ENCODE measurements around the gene SLC10A7.

SLC10A7 gene

DNA sequence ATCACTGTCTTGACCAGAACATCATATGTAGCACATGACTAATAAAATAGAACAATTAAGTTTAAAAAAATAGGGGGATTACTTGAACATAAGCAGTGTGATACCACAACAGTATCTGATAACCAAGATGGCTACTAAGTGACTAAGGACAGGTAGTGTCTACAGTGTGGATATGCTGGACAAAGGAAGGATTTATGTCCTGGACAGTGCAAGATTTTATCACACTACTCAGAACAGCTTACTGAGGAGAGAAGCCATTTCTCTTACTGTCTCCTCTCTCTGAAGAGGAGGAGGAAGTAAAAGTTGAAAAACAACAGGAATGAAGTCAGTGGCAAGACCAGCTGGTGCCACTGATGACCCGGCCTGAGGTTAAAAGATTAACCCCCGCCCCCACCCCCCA, 4.0 kb upstream of the SLC10A7 start:
- Histone ChIP-seq H3K9me2 (replicated peaks; ENCODE audit: control insufficient read depth, low read length) (no peaks in the 10 kb centered on the region), H3K79me2 (ENCODE audit: control insufficient read depth, low read length) (peaks cover 16% of the 10 kb centered on the region), H4K20me1 (ENCODE audit: control insufficient read depth, insufficient read depth, low read depth, low read length) (no peaks in the 10 kb centered on the region), H3F3A (ENCODE audit: control insufficient read depth, insufficient read depth) (no peaks in the 10 kb centered on the region), H3K4me3 (ENCODE audit: low read length) (no peak overlapping the region), H3K36me3 (ENCODE audit: control insufficient read depth, low read length) (peaks cover 4% of the 10 kb centered on the region; the same call in 1 of the 2 replicates), H3K9me3 (ENCODE audit: control insufficient read depth, insufficient read depth, low read length) (no peaks in the 10 kb centered on the region), H3K4me1 (ENCODE audit: control insufficient read depth, low read length) (peaks cover 17% of the 10 kb centered on the region), H3K4me2 (ENCODE audit: low read length) (no peak overlapping the region), H3K27ac (ENCODE audit: low read depth, low read length) (no peak overlapping the region), H3K27me3 (ENCODE audit: control insufficient read depth, low read length) (no peaks in the 10 kb centered on the region)
- no peak for TF ChIP-seq EZH2phosphoT487 (IDR thresholded peaks at IDR 0.05; ENCODE audit: borderline replicate concordance, low read length)
- TF ChIP-seq, protein P1, sequence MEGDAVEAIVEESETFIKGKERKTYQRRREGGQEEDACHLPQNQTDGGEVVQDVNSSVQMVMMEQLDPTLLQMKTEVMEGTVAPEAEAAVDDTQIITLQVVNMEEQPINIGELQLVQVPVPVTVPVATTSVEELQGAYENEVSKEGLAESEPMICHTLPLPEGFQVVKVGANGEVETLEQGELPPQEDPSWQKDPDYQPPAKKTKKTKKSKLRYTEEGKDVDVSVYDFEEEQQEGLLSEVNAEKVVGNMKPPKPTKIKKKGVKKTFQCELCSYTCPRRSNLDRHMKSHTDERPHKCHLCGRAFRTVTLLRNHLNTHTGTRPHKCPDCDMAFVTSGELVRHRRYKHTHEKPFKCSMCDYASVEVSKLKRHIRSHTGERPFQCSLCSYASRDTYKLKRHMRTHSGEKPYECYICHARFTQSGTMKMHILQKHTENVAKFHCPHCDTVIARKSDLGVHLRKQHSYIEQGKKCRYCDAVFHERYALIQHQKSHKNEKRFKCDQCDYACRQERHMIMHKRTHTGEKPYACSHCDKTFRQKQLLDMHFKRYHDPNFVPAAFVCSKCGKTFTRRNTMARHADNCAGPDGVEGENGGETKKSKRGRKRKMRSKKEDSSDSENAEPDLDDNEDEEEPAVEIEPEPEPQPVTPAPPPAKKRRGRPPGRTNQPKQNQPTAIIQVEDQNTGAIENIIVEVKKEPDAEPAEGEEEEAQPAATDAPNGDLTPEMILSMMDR (IDR thresholded peaks at IDR 0.05; ENCODE audit: low read depth, low read length, poor library complexity, severe bottlenecking) = no peak

DNA sequence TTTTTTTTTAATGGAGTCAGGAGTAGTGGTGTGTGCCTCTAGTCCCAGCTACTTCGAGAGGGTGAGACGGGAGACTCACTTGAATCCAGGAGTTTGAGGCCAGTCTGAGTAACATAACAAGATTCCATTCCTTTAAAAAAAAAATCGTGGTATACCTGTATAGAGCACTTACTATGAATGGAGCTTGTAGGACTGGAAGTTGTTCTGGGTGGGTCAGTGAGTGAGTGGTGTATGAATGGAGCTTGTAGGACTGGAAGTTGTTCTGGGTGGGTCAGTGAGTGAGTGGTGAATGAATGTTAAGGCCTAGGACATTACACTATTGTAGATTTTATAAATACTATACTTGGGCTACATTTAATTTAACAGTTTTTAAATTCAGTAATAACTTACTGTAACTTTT, 2.9 kb upstream of the SLC10A7 start:
- Histone ChIP-seq H3K36me3 (ENCODE audit: control insufficient read depth, low read length) (peaks cover 4% of the 10 kb centered on the region; the same call in 1 of the 2 replicates), H3K79me2 (ENCODE audit: control insufficient read depth, low read length) (peaks cover 27% of the 10 kb centered on the region), H3K27me3 (ENCODE audit: control insufficient read depth, low read length) (no peaks in the 10 kb centered on the region), H3K4me2 (ENCODE audit: low read length) (no peak overlapping the region), H3K4me3 (ENCODE audit: low read length) (no peak overlapping the region), H4K20me1 (ENCODE audit: control insufficient read depth, insufficient read depth, low read depth, low read length) (no peaks in the 10 kb centered on the region), H3K27ac (ENCODE audit: low read depth, low read length) (no peak overlapping the region), H3F3A (ENCODE audit: control insufficient read depth, insufficient read depth) (no peaks in the 10 kb centered on the region), H3K4me1 (ENCODE audit: control insufficient read depth, low read length) (peaks cover 28% of the 10 kb centered on the region), H3K9me3 (ENCODE audit: control insufficient read depth, insufficient read depth, low read length) (no peaks in the 10 kb centered on the region), H3K9me2 (replicated peaks; ENCODE audit: control insufficient read depth, low read length) (no peaks in the 10 kb centered on the region)
- TF ChIP-seq EZH2phosphoT487 (IDR thresholded peaks at IDR 0.05; ENCODE audit: borderline replicate concordance, low read length) = no peak
- TF ChIP-seq, protein P1 (IDR thresholded peaks at IDR 0.05; ENCODE audit: low read depth, low read length, poor library complexity, severe bottlenecking) = no peak

- no peaks in the 10 kb centered on the region for H3F3A ChIP-seq (ENCODE audit: control insufficient read depth, insufficient read depth)
- no peaks in the 10 kb centered on the region for H4K20me1 ChIP-seq (ENCODE audit: control insufficient read depth, insufficient read depth, low read depth, low read length)
- H3K9me2 ChIP-seq (replicated peaks; ENCODE audit: control insufficient read depth, low read length) = no peaks in the 10 kb centered on the region
- peaks cover 4% of the 10 kb centered on the region; the same call in 1 of the 2 replicates for H3K36me3 ChIP-seq (ENCODE audit: control insufficient read depth, low read length)
- H3K4me1 ChIP-seq (ENCODE audit: control insufficient read depth, low read length) = peaks cover 32% of the 10 kb centered on the region
- no peak for TF ChIP-seq EZH2phosphoT487 (IDR thresholded peaks at IDR 0.05; ENCODE audit: borderline replicate concordance, low read length)
- peak overlapping the region; percentile 96 for H3K4me2 ChIP-seq (ENCODE audit: low read length)
- no peaks in the 10 kb centered on the region for H3K27me3 ChIP-seq (ENCODE audit: control insufficient read depth, low read length)
- H3K27ac ChIP-seq (ENCODE audit: low read depth, low read length) = peak overlapping the region; percentile 48
- peak overlapping the region; percentile 89 for H3K4me3 ChIP-seq (ENCODE audit: low read length)
- no peaks in the 10 kb centered on the region for H3K9me3 ChIP-seq (ENCODE audit: control insufficient read depth, insufficient read depth, low read length)
- peaks cover 42% of the 10 kb centered on the region for H3K79me2 ChIP-seq (ENCODE audit: control insufficient read depth, low read length)
These were observed 1.1 kb upstream of the SLC10A7 start for GRCh38 chr4:146522869-146523205.

GRCh38 chr4:146522098-146522868, 543 bp upstream of the SLC10A7 start:
- Histone ChIP-seq H4K20me1 (ENCODE audit: control insufficient read depth, insufficient read depth, low read depth, low read length) (no peaks in the 10 kb centered on the region), H3K79me2 (ENCODE audit: control insufficient read depth, low read length) (peaks cover 45% of the 10 kb centered on the region), H3K4me1 (ENCODE audit: control insufficient read depth, low read length) (peaks cover 32% of the 10 kb centered on the region), H3K9me3 (ENCODE audit: control insufficient read depth, insufficient read depth, low read length) (no peaks in the 10 kb centered on the region), H3F3A (ENCODE audit: control insufficient read depth, insufficient read depth) (no peaks in the 10 kb centered on the region), H3K27me3 (ENCODE audit: control insufficient read depth, low read length) (no peaks in the 10 kb centered on the region), H3K36me3 (ENCODE audit: control insufficient read depth, low read length) (peaks cover 4% of the 10 kb centered on the region; the same call in 1 of the 2 replicates), H3K4me2 (ENCODE audit: low read length) (peak overlapping the region; percentile 96), H3K9me2 (replicated peaks; ENCODE audit: control insufficient read depth, low read length) (no peaks in the 10 kb centered on the region), H3K27ac (ENCODE audit: low read depth, low read length) (peak overlapping the region; percentile 48), H3K4me3 (ENCODE audit: low read length) (peak overlapping the region; percentile 89)
- no peak for TF ChIP-seq EZH2phosphoT487 (IDR thresholded peaks at IDR 0.05; ENCODE audit: borderline replicate concordance, low read length)
- TF ChIP-seq, protein P1 (IDR thresholded peaks at IDR 0.05; ENCODE audit: low read depth, low read length, poor library complexity, severe bottlenecking) = no peak

Data from DOHH2 (cell line).